GM23338 (cell line): ENCODE results near the gene CYTH3. TPM values are rescaled to one million over a fixed set of nuclear protein-coding genes. Genes with fewer than 3 reads are reported as not detected.
A peak's percentile ranks its signal among the peaks of the same experiment; 100 is the strongest.

ENCODE experiments used
- ATAC-seq: fragments of 200-7000 bp; cut with Tn5 transposase; 3 replicates; pipeline ENCODE4 v1.9.1; 2020
- DNase-seq: peaks from one replicate; pipeline ENCODE4 v3.0.0-alpha.2; 2015; ENCODE audit warnings: low spot score
- H2AFZ ChIP-seq: fragments of 200-600 bp; sonication (generic); 2 replicates; pipeline ENCODE4 v1.8.0; 2016; ENCODE audit warnings: antibody characterized with exemption, mild to moderate bottlenecking, moderate library complexity
- H3F3A ChIP-seq: fragments of 200-600 bp; sonication (generic); replicated peaks from 2 replicates; pipeline ENCODE4 v1.8.0; 2017; ENCODE audit warnings: antibody characterized with exemption, mixed run types, low read depth
- H3K27ac ChIP-seq: fragments of 200-600 bp; sonication (generic); 2 replicates; pipeline ENCODE4 v1.6.1; 2016; ENCODE audit warnings: low read depth
- H3K27me3 ChIP-seq: fragments of 200-600 bp; sonication (generic); 2 replicates; pipeline ENCODE4 v1.8.0; 2016; ENCODE audit warnings: mild to moderate bottlenecking, mixed run types, moderate library complexity; ENCODE audit not compliant: insufficient read depth
- H3K36me3 ChIP-seq: fragments of 200-600 bp; sonication (generic); 2 replicates; pipeline ENCODE4 v1.8.0; 2016; ENCODE audit warnings: mild to moderate bottlenecking; ENCODE audit not compliant: insufficient read depth
- H3K4me1 ChIP-seq: fragments of 200-600 bp; sonication (generic); 2 replicates; pipeline ENCODE4 v1.8.0; 2016; ENCODE audit warnings: mild to moderate bottlenecking, moderate library complexity; ENCODE audit not compliant: insufficient read depth
- H3K4me2 ChIP-seq: fragments of 200-600 bp; sonication (generic); 2 replicates; pipeline ENCODE4 v1.7.1; 2017; ENCODE audit warnings: mixed run types
- H3K4me3 ChIP-seq: fragments of 200-600 bp; sonication (generic); 2 replicates; pipeline ENCODE4 v1.6.1; 2016; ENCODE audit warnings: mixed run types
- H3K79me2 ChIP-seq: fragments of 200-600 bp; sonication (generic); replicated peaks from 2 replicates; pipeline ENCODE4 v1.8.0; 2017; ENCODE audit warnings: mild to moderate bottlenecking; ENCODE audit not compliant: insufficient read depth
- H3K9me2 ChIP-seq: fragments of 200-600 bp; sonication (generic); 2 replicates; pipeline ENCODE4 v1.8.0; 2017; ENCODE audit not compliant: insufficient read depth
- H4K20me1 ChIP-seq: fragments of 200-600 bp; sonication (generic); replicated peaks from 2 replicates; pipeline ENCODE4 v1.8.0; 2017; ENCODE audit warnings: mild to moderate bottlenecking; ENCODE audit not compliant: insufficient read depth
- H3K27ac Mint-ChIP-seq: 2 replicates; pipeline ENCODE4 v1.8.0; 2020; ENCODE audit warnings: inconsistent platforms, mild to moderate bottlenecking, moderate library complexity, mixed read lengths
- H3K27me3 Mint-ChIP-seq: 3 replicates; pipeline ENCODE4 v1.8.0; 2022; ENCODE audit warnings: low read depth, mild to moderate bottlenecking, moderate library complexity, mixed read lengths, inconsistent platforms; ENCODE audit not compliant: insufficient read depth, poor library complexity
- H3K36me3 Mint-ChIP-seq: 3 replicates; pipeline ENCODE4 v1.8.0; 2021; ENCODE audit warnings: low read depth, mild to moderate bottlenecking, inconsistent platforms, moderate library complexity, mixed read lengths
- H3K4me1 Mint-ChIP-seq: 3 replicates; pipeline ENCODE4 v1.8.0; 2020; ENCODE audit warnings: mild to moderate bottlenecking, inconsistent platforms, mixed read lengths
- H3K4me3 Mint-ChIP-seq: 3 replicates; pipeline ENCODE4 v1.8.0; 2021; ENCODE audit warnings: moderate library complexity, mild to moderate bottlenecking, inconsistent platforms, mixed read lengths
- H3K9me3 Mint-ChIP-seq: 3 replicates; pipeline ENCODE4 v1.8.0; 2020; ENCODE audit warnings: moderate library complexity, mild to moderate bottlenecking, inconsistent platforms, mixed read lengths
- EZH2 ChIP-seq: fragments of 200-600 bp; sonication (generic); IDR thresholded peaks from one replicate; pipeline ENCODE4 v1.8.0; 2017; ENCODE audit warnings: antibody characterized with exemption, mild to moderate bottlenecking, low read depth; ENCODE audit not compliant: unreplicated experiment
- EZH2phosphoT487 ChIP-seq: fragments of 200-600 bp; sonication (generic); IDR thresholded peaks from one replicate; pipeline ENCODE4 v1.8.1; 2018; ENCODE audit warnings: antibody characterized with exemption; ENCODE audit not compliant: unreplicated experiment
- JUNB ChIP-seq: IDR thresholded peaks from one replicate; pipeline ENCODE4 v1.6.1; 2016; ENCODE audit warnings: antibody characterized with exemption; ENCODE audit not compliant: unreplicated experiment
- POLR2AphosphoS5 ChIP-seq: IDR thresholded peaks from 2 replicates; pipeline ENCODE4 v1.6.1; 2016; ENCODE audit warnings: antibody characterized with exemption, low read depth
- polyA plus RNA-seq: library from polyadenylated mRNA; unstranded; fragments of >200 nt; fragmentation: Nextera tagmentation; extraction: Ambion mirVana; gene quantifications from 2 replicates; pipeline ENCODE4 v1.2.1, GENCODE V29; 2016
- total RNA-seq: library from RNA; depleted of rRNA; stranded (reverse); fragments of >200 nt; shearing (Covaris generic); gene quantifications from 2 replicates; pipeline ENCODE4 v1.2.3, GENCODE V29; 2014

Gene CYTH3
- total and polyA plus RNA-seq, 2 experiments from 2014 or later, result 4.6 to 15.3 TPM

DNA sequence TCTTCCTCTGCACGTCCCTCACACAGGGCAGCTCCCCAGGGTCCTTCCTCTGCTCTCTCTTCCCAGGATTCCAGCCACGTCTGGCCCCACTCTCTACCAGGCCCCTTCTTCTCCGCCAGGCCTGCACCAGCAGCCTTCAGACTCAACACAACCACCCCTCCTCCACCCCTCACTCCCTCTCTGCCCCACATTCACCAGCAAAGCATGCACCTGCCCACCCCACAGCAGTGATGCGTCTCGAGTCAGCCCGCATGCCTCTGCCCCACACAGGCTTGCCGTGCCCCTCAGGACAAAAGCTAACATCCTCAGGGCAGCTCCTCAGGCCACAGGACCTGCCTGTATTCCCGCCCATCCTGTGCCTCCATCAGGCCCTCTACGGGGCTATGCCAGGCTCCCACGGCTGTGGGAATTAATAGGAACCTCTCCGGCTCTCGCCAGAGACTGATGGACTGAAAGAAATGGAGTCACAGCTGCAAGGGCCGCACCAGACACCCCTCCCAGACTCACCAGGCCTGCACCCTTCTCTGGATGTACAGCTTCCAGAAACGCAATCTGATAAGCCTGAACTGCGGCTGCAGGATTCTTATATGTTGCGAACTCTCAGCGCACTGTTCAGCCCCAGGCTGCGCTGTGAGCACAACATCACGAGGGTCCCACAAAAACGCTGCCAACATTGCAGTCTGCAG, 100.1 kb downstream of the CYTH3 start:
- Mint-ChIP-seq H3K36me3 (peaks cover 5% of the 10 kb centered on the region; the same call in 2 of the 3 replicates), H3K9me3 (no peaks in the 10 kb centered on the region), H3K4me1 (peaks cover 31% of the 10 kb centered on the region), H3K27me3 (peaks cover 16% of the 10 kb centered on the region), H3K27ac (peak overlapping the region; percentile 46), H3K4me3 (peak overlapping the region; percentile 32; the same call in 2 of the 3 replicates)
- H3K27me3 ChIP-seq, result no peaks in the 10 kb centered on the region
- H3K36me3 ChIP-seq, result no peaks in the 10 kb centered on the region
- H3K4me3 ChIP-seq, result 0 out of 2 replicates have a peak overlapping the region, but pooled peaks have one; percentile 20
- no peaks in the 10 kb centered on the region for H3K9me2 ChIP-seq
- no peak for DNase-seq
- TF ChIP-seq EZH2phosphoT487 (no peak), POLR2AphosphoS5 (peak; percentile 8; the same call in 1 of the 2 replicates)
- H3K79me2 ChIP-seq, result no peaks in the 10 kb centered on the region
- H4K20me1 ChIP-seq, result no peaks in the 10 kb centered on the region
- 0 out of 2 replicates have a peak, but pooled peaks cover 3% of the 10 kb centered on the region for H3F3A ChIP-seq
- no peak overlapping the region for H2AFZ ChIP-seq
- ATAC-seq, result peak; percentile 43
- peaks cover 15% of the 10 kb centered on the region; the same call in 1 of the 2 replicates for H3K4me1 ChIP-seq
- H3K27ac ChIP-seq, result no peak overlapping the region
- H3K4me2 ChIP-seq, result peak overlapping the region; percentile 70

DNA sequence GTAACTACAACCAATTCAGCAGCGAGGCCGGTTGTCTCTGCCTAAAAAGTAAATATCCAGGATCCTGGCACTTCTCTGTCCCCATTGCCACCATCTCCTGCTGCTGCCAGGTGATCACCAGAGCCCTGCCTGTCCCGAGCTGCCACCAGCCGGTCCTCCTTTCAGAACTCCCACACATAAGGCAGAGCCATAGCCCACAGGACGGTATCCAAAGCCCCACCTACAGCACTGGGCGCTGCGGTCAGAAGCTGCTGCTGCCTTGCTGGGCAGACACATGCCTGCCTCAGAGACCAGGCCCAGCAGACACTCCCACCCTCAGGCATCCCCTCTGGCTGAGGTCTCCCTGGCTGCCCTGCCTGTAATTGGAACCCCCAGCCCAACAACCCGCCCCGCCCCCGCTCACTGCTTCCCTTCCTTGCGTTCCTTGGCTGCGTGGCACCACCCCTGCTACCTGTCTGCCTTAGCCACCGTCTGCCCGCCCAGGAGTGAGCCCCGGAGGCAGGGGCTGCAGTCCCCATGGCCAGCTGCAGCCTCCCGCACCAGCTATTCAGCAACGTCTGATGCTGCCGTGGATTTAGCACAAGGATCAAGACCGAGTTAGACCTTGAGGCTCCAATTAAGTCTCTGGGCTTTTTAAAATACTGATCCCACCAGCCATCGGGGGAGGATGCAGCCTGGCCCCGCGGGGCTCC, 100.7 kb downstream of the CYTH3 start:
- Histone ChIP-seq H3F3A (0 out of 2 replicates have a peak, but pooled peaks cover 3% of the 10 kb centered on the region), H2AFZ (no peak overlapping the region), H3K4me2 (peak overlapping the region; percentile 70), H3K4me3 (0 out of 2 replicates have a peak overlapping the region, but pooled peaks have one; percentile 20), H3K27ac (0 out of 2 replicates have a peak overlapping the region, but pooled peaks have one; percentile 50), H4K20me1 (no peaks in the 10 kb centered on the region), H3K79me2 (no peaks in the 10 kb centered on the region), H3K9me2 (no peaks in the 10 kb centered on the region), H3K36me3 (no peaks in the 10 kb centered on the region), H3K4me1 (peaks cover 15% of the 10 kb centered on the region; the same call in 1 of the 2 replicates), H3K27me3 (no peaks in the 10 kb centered on the region)
- no peak for TF ChIP-seq JUNB
- TF ChIP-seq POLR2AphosphoS5, result peak; percentile 17; the same call in 1 of the 2 replicates
- Mint-ChIP-seq H3K9me3 (no peaks in the 10 kb centered on the region), H3K27me3 (peaks cover 19% of the 10 kb centered on the region), H3K4me1 (peaks cover 33% of the 10 kb centered on the region), H3K4me3 (peak overlapping the region; percentile 32; the same call in 2 of the 3 replicates), H3K27ac (peak overlapping the region; percentile 83), H3K36me3 (peaks cover 5% of the 10 kb centered on the region; the same call in 2 of the 3 replicates)
- ATAC-seq (peak; percentile 87), DNase-seq (peak; percentile 80)

DNA sequence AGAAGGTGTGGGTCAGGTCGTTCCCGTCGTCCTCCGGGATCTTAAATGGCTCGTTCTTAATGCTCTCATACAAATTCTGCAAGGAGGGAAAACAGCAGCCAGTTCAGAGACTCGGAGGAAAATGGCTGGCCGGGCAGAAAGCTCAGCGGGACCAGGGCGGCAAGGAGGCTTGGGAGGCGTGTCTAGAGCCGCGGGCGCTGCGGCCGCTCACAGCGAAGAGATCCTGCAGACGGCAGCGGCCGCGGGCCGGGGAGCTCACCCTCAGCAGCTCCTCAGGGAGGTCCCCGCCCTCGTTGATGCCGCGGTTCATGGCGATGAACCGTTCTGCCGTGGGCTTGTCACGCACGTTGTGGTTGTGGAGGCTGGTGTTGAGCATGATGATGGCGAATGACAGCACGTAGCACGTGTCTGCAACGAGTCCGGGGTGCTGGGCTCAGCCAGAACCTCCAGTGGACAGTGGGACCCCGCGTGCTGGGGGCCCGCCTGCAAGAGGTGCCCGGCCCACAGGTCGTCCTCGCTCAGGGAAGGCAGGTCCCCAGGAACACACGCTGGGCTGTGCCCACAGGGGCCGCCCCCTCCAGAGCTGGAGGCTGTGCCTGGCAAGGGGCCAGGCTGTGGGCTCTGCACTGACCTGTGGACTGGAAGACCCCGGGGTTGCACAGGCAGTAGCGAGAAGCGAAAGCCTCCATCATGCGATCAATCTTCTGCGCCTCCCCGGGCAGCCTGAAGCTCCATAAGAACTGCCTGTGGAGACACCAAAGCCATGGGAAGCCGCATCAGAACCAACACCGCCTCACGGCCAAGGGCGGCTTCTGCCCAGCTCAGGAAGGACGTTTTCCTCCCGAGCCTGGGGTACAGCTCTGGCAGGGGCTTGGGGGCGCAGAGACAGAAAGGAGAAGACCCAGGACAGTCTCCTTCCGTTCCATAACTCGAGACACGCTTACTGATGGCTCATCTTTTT, 101.6 kb downstream of the CYTH3 start:
- Histone ChIP-seq H3K4me2 (peak overlapping the region; percentile 70; the same call in 1 of the 2 replicates), H3K4me3 (no peak overlapping the region), H3K36me3 (no peaks in the 10 kb centered on the region), H3K9me2 (no peaks in the 10 kb centered on the region), H4K20me1 (no peaks in the 10 kb centered on the region), H3K4me1 (peaks cover 15% of the 10 kb centered on the region; the same call in 1 of the 2 replicates), H3K79me2 (no peaks in the 10 kb centered on the region), H3F3A (0 out of 2 replicates have a peak, but pooled peaks cover 3% of the 10 kb centered on the region), H3K27me3 (no peaks in the 10 kb centered on the region), H3K27ac (0 out of 2 replicates have a peak overlapping the region, but pooled peaks have one; percentile 50), H2AFZ (no peak overlapping the region)
- peaks cover 33% of the 10 kb centered on the region for H3K4me1 Mint-ChIP-seq
- H3K27ac Mint-ChIP-seq, result peak overlapping the region; percentile 83; the same call in 1 of the 2 replicates
- TF ChIP-seq JUNB, result no peak
- TF ChIP-seq EZH2, result no peak
- ATAC-seq (no peak), DNase-seq (no peak)
- H3K36me3 Mint-ChIP-seq, result peaks cover 5% of the 10 kb centered on the region; the same call in 2 of the 3 replicates
- H3K27me3 Mint-ChIP-seq, result peaks cover 20% of the 10 kb centered on the region
- no peak overlapping the region for H3K4me3 Mint-ChIP-seq
- H3K9me3 Mint-ChIP-seq, result no peaks in the 10 kb centered on the region
